PC-3 (cell line): Measurements from ENCODE around the gene ENO4. TPM values are rescaled to one million over a fixed set of nuclear protein-coding genes. Genes with fewer than 3 reads are reported as not detected.

ENCODE experiments used
- ATAC-seq: fragments of 200-7000 bp; cut with Tn5 transposase; 2 replicates; pipeline ENCODE4 v1.9.1; 2020; ENCODE audit warnings: mild to moderate bottlenecking, moderate library complexity
- BruUV-seq: library from RNA; stranded (reverse); fragments of 400-500 nt; replicated peaks from 2 replicates; lab custom pipeline; 2021; lab: Mats Ljungman, UMichigan
- CTCF ChIA-PET: fragments of 300-600 bp; sonication (Branson Sonifier 250); formaldehyde crosslinking; loops from one replicate; lab custom pipeline; 2022; ENCODE audit warnings: antibody characterized with exemption; lab: Charles Lee
- POLR2A ChIA-PET: fragments of 300-600 bp; sonication (Branson Sonifier 250); formaldehyde crosslinking; loops from one replicate; lab custom pipeline; 2022; ENCODE audit warnings: antibody characterized with exemption; ENCODE audit not compliant: unreplicated experiment; lab: Charles Lee
- DNase-seq: peaks from one replicate; pipeline ENCODE4 v3.0.0-alpha.2; 2015
- H2AFZ ChIP-seq: fragments of 300-600 bp; sonication (generic); 2 replicates; pipeline ENCODE4 v1.6.0; 2016; ENCODE audit warnings: antibody characterized with exemption, low read length
- H3F3A ChIP-seq: fragments of 300-600 bp; sonication (generic); one replicate; pipeline ENCODE4 v1.6.0; 2017; ENCODE audit warnings: antibody characterized with exemption, low read length, control low read depth, mild to moderate bottlenecking; ENCODE audit not compliant: unreplicated experiment
- H3K27ac ChIP-seq: fragments of 300-600 bp; sonication (generic); 2 replicates; pipeline ENCODE4 v1.5.1; 2016; ENCODE audit warnings: mild to moderate bottlenecking, low read length
- H3K27me3 ChIP-seq: fragments of 300-600 bp; sonication (generic); 2 replicates; pipeline ENCODE4 v1.6.1; 2016; ENCODE audit warnings: low read length, mixed read lengths
- H3K36me3 ChIP-seq: fragments of 300-600 bp; sonication (generic); 2 replicates; pipeline ENCODE4 v1.6.1; 2016; ENCODE audit warnings: low read depth, mixed run types, low read length, mixed read lengths
- H3K4me1 ChIP-seq: fragments of 300-600 bp; sonication (generic); 2 replicates; pipeline ENCODE4 v1.5.1; 2016; ENCODE audit warnings: low read length; ENCODE audit not compliant: insufficient read depth
- H3K4me2 ChIP-seq: fragments of 300-600 bp; sonication (generic); 2 replicates; pipeline ENCODE4 v1.6.0; 2016; ENCODE audit warnings: low read length
- H3K4me3 ChIP-seq: fragments of 300-600 bp; sonication (generic); 2 replicates; pipeline ENCODE4 v1.5.1; 2016; ENCODE audit warnings: mild to moderate bottlenecking, low read length, mixed read lengths
- H3K79me2 ChIP-seq: fragments of 300-600 bp; sonication (generic); 2 replicates; pipeline ENCODE4 v1.6.1; 2017; ENCODE audit warnings: low read length, mixed read lengths
- H3K9ac ChIP-seq: fragments of 300-600 bp; sonication (generic); 2 replicates; pipeline ENCODE4 v1.6.0; 2016; ENCODE audit warnings: mild to moderate bottlenecking, low read length
- H3K9me2 ChIP-seq: fragments of 300-600 bp; sonication (generic); replicated peaks from 2 replicates; pipeline ENCODE4 v1.6.1; 2016; ENCODE audit warnings: mixed run types, low read length, mixed read lengths
- H3K9me3 ChIP-seq: fragments of 300-600 bp; sonication (generic); 2 replicates; pipeline ENCODE4 v1.6.1; 2016; ENCODE audit warnings: low read length, mixed read lengths
- H4K20me1 ChIP-seq: fragments of 300-600 bp; sonication (generic); 2 replicates; pipeline ENCODE4 v1.6.1; 2016; ENCODE audit warnings: low read length, mixed read lengths
- EZH2 ChIP-seq: fragments of 300-600 bp; sonication (generic); IDR thresholded peaks from one replicate; pipeline ENCODE4 v1.6.1; 2017; ENCODE audit warnings: antibody characterized with exemption, mild to moderate bottlenecking, low read length; ENCODE audit not compliant: unreplicated experiment
- EZH2phosphoT487 ChIP-seq: fragments of 300-600 bp; sonication (generic); IDR thresholded peaks from 2 replicates; pipeline ENCODE4 v1.6.1; 2018; ENCODE audit warnings: mild to moderate bottlenecking, antibody characterized with exemption, low read length, borderline replicate concordance
- intact Hi-C: fragments of 100-400 bp; cut with micrococcal nuclease; formaldehyde crosslinking; loops from 2 replicates; pipeline ENCODE4 v1.9.0; 2023
- total RNA-seq: library from RNA; depleted of rRNA; stranded (reverse); fragments of >200 nt; gene quantifications from 2 replicates; pipeline ENCODE4 v1.2.3, GENCODE V29; 2014
- TF ChIP-seq, protein P1 (sequence below): fragments of 300-600 bp; sonication (generic); conservative IDR thresholded peaks from 2 replicates; pipeline ENCODE4 v1.5.1; 2017; ENCODE audit warnings: antibody characterized with exemption, low read depth, mild to moderate bottlenecking, low read length

Gene ENO4
- total RNA-seq, 1 experiment from 2014 or later = not detected

DNA sequence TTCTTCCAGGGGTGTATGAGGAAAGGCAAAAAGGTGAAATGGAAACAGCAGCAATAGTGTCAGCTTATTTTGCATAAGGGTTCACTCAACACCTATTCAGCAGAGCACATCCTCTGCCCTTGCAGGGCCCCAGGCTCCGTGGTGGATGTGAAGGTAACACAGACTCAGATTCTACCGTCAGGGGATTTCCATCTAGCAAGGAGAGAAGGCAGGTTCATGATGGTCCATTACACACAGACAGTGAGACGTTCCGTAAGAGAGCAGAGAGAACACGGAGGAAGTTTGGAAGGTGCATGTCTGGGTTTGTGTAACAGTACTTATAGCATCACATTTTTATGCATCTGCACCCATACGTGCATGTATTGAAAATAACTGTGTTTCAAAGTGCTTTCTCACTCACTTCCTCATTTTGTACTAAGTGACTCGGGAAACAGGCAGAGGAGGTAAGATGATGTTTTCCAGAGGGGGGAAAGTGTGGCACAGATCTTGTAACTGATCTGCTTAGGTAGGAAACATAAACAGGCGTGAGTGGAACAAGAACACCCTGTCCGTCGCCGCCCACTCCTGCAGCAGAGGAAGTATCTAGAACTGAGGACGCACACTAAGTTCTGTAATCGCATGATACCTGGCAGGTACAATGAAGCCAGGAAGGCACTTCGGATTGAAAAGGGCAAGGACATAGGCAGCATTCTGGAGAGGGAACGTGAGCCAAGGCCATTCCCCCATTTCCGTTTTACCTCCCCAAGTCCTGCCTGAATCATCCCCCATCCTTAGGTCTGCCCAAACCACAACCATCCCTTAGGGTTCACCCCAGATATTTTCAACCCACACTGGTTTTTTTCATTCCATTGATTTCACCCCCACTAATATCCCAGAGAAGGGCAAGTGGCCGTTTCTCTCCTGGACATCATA, 1.0 kb upstream of the ENO4 start:
- intact Hi-C loops = no loop called here

DNA sequence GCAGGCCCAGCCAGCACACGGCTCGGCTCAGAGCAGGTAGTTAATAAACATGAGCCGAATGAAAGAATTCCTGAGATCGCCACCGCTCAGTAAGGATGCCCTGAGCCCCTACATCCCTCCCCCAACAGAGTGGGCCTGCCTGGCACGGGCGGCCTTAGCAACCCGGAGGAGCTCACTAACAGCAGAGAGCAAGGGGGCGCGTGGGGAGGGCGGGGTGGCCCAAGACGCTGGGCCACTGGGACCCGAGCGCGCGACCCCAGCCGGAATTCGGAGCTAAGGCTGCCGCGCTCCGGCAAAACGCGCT, 403 bp upstream of the ENO4 start:
- no peaks in the 10 kb centered on the region for H3K79me2 ChIP-seq
- no peaks in the 10 kb centered on the region for H3K27me3 ChIP-seq
- no TSS peak for BruUV-seq
- H4K20me1 ChIP-seq = no peaks in the 10 kb centered on the region
- POLR2A ChIA-PET = no interaction called here
- H3K27ac ChIP-seq = peak overlapping the region; percentile 18; the same call in 1 of the 2 replicates
- H3K9me2 ChIP-seq = no peaks in the 10 kb centered on the region
- peak overlapping the region; percentile 97 for H2AFZ ChIP-seq
- peaks cover 7% of the 10 kb centered on the region for H3K4me1 ChIP-seq
- peak overlapping the region; percentile 89 for H3K9ac ChIP-seq
- H3K36me3 ChIP-seq = no peaks in the 10 kb centered on the region
- no peak for TF ChIP-seq EZH2
- no peak for TF ChIP-seq EZH2phosphoT487
- TF ChIP-seq, protein P1, sequence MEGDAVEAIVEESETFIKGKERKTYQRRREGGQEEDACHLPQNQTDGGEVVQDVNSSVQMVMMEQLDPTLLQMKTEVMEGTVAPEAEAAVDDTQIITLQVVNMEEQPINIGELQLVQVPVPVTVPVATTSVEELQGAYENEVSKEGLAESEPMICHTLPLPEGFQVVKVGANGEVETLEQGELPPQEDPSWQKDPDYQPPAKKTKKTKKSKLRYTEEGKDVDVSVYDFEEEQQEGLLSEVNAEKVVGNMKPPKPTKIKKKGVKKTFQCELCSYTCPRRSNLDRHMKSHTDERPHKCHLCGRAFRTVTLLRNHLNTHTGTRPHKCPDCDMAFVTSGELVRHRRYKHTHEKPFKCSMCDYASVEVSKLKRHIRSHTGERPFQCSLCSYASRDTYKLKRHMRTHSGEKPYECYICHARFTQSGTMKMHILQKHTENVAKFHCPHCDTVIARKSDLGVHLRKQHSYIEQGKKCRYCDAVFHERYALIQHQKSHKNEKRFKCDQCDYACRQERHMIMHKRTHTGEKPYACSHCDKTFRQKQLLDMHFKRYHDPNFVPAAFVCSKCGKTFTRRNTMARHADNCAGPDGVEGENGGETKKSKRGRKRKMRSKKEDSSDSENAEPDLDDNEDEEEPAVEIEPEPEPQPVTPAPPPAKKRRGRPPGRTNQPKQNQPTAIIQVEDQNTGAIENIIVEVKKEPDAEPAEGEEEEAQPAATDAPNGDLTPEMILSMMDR = no peak
- peak; percentile 19 for ATAC-seq
- no peaks in the 10 kb centered on the region for H3K9me3 ChIP-seq
- intact Hi-C loops = loop anchor here (1.0 kb wide), 2 partner anchors 42 to 156 kb away; partner anchors contain the start of gene SHTN1
- H3K4me2 ChIP-seq = peak overlapping the region; percentile 80
- H3K4me3 ChIP-seq = peak overlapping the region; percentile 93
- no peaks in the 10 kb centered on the region for H3F3A ChIP-seq
- DNase-seq = no peak
- CTCF ChIA-PET = no interaction called here

More for the DNA sequence above, 1.0 kb upstream of the ENO4 start:
- ATAC-seq (no peak), DNase-seq (no peak)
- H3K4me1 ChIP-seq = peaks cover 7% of the 10 kb centered on the region
- peak overlapping the region; percentile 80 for H3K4me2 ChIP-seq
- H3K36me3 ChIP-seq = no peaks in the 10 kb centered on the region
- H3K9ac ChIP-seq = peak overlapping the region; percentile 89
- H2AFZ ChIP-seq = peak overlapping the region; percentile 97
- H3K9me3 ChIP-seq = no peaks in the 10 kb centered on the region
- no peaks in the 10 kb centered on the region for H3F3A ChIP-seq
- POLR2A ChIA-PET = no interaction called here
- peak overlapping the region; percentile 93 for H3K4me3 ChIP-seq
- no peak for TF ChIP-seq EZH2
- no peak for TF ChIP-seq EZH2phosphoT487
- TF ChIP-seq, protein P1 = no peak
- no peaks in the 10 kb centered on the region for H4K20me1 ChIP-seq
- no TSS peak for BruUV-seq
- no peaks in the 10 kb centered on the region for H3K9me2 ChIP-seq
- no peaks in the 10 kb centered on the region for H3K27me3 ChIP-seq
- H3K27ac ChIP-seq = no peak overlapping the region
- CTCF ChIA-PET = no interaction called here
- no peaks in the 10 kb centered on the region for H3K79me2 ChIP-seq

DNA sequence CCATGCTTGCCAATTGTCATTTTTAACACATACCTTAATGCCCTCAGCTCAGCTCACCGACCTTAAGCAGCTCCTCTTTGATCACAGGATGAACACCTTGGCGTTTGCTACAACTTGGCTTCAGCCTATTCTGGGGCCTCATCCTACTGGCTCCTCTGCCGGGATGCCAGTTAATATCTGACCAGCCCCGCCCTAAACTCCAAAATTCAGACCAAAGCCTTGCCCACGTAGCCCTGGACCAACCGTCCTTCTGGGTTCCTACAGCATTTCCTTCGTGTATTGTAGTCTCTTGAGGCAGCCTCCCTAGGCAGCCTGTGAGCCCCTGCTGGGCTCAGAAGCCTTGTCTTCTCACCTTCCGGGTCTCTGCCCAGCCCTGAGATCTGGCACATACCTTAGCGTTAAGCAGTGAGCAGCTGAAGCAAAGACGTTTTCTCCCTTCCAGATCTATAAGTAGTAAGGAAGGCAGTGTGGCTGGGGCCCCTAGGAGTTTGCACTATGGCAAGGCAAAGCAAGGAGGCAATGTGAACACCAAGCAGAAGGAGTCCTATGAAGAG, 836 bp downstream of the ENO4 start:
- TSS peak; percentile 87 for BruUV-seq
- H4K20me1 ChIP-seq = no peaks in the 10 kb centered on the region
- no peaks in the 10 kb centered on the region for H3F3A ChIP-seq
- H3K9me2 ChIP-seq = no peaks in the 10 kb centered on the region
- H2AFZ ChIP-seq = peak overlapping the region; percentile 97
- ATAC-seq (no peak), DNase-seq (no peak)
- H3K9me3 ChIP-seq = no peaks in the 10 kb centered on the region
- no peak overlapping the region for H3K27ac ChIP-seq
- TF ChIP-seq EZH2phosphoT487 (no peak), EZH2 (no peak)
- TF ChIP-seq, protein P1 = no peak
- H3K79me2 ChIP-seq = no peaks in the 10 kb centered on the region
- CTCF ChIA-PET = no interaction called here
- POLR2A ChIA-PET = interaction anchor here (0.5 kb wide), 1 partner anchor 35 kb away, joined by 32 read pairs; no protein-coding TSS in a partner anchor
- peak overlapping the region; percentile 80 for H3K4me2 ChIP-seq
- peak overlapping the region; percentile 93; the same call in 1 of the 2 replicates for H3K4me3 ChIP-seq
- peak overlapping the region; percentile 89 for H3K9ac ChIP-seq
- peaks cover 7% of the 10 kb centered on the region for H3K4me1 ChIP-seq
- intact Hi-C loops = no loop called here
- H3K27me3 ChIP-seq = no peaks in the 10 kb centered on the region
- no peaks in the 10 kb centered on the region for H3K36me3 ChIP-seq
